Stimulated activated CD4-positive, alpha-beta T cell treated with anti-CD3 and anti-CD28 coated beads, Interleukin-2, amount 100 ng/mL, for 4 hours (primary cell): ENCODE data around the gene AOAH.
"Not testable (repeated sequence)": the region's sequence is repeated elsewhere in the genome, so short reads cannot be mapped to it uniquely, and the experiment has no call there.

ENCODE experiments used
- DNase-seq: peaks from one replicate; pipeline ENCODE4 v3.0.0-alpha.2; 2020; ENCODE audit warnings: low read depth

AOAH gene

GRCh38 chr7:36657036-36657660, 67.1 kb downstream of the AOAH start:
- DNase-seq: no peak

DNA sequence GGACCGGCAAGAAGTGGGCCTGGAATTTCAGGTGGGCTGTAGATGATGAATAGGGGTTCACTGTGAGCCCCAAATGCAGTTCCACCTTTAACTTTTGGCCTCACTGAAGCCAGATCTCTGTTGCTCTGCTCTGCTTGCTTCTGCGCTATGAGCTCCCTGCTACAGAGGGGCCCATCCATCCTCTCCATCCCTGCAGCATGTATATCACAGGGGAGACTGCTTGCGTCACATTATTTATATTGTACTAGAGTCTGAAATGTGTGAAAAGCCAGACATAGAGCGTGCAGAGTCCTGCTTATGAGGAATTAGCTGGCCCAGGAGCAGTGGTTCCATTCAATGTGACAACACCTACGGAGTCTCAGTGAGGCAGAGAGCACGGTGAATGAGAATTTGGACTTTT, 69.9 kb downstream of the AOAH start:
- no peak for DNase-seq

DNA sequence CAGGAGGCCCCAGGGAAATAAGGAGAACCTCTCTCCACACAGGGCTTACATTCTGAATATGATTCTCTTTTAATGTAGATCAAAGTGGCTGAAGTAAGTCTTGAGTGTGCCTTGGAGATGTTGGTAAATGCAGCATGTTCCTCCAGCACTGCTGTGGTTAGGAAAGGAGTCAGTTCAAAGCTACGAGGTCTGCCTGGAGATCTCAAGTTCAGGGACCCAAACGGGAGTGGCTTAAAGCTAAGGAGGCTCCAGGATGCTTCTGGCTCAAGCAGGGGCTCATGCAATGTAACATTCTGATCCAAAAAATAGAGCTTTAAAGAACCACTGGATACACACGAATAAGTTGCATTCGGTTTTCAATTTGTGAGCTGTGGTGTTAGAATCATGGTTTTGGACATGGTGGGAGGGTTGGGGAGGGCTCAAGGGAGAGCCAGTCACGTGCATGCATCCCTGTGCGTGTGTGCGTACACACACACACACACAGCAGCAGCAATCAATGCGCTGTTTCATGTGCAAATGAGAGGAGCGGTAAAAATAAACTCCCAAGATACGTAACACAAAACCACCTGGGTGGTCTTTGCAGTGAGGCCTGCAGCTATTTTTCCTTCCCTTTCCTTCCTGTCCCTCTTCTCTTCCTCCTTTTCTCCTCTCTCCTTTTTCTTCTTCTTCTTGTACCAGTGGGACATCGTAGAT, 70.5 kb downstream of the AOAH start:
- DNase-seq: no peak

DNA sequence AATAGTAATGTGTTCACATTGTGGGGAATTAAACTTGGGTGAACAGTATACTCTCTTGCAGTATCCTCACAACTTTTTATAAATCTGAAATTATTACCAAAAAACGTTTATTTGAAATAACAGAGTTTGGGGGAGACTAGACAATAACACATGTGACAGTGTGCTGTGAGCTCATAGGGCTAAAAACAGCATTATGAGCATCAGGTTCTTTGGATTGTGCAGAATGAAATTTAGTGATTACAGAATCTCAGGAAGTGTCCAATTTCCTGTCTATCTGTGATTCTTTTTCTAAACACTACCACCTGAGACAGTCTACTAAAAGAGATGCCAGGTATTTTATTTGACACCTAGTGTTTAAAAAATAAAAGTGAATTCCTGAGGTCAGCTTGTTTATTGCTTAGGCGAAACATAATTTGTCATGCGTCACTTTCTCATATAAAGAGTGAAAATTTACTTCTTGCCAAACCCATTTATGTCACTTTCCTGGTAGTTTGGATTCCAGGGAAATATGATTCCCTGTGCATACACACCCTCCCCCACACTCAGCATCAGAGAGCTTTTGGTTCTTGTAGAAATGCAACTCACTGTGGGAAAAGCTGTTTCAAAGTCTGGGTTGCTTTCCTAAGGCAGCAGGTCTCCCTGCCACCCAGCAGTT, 71.2 kb downstream of the AOAH start:
- DNase-seq: no peak

DNA sequence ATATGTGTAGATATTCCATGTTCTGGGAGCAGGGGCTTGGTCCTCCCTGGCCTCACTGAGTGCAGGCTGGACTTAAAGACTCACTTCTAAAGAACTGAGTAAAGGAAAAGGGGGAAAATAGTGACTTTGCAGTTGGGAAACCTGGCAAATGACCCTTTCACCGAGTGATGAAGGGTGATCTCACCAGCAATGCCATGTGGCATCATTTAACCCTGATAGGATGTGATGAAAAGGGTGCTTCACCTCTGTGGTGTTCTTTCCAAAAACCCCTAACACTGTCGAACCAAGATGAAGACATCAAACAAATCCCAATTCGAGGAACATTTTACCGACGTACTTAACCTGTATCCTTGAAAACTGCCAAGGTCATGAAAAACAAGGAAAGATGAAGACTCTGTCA, 71.9 kb downstream of the AOAH start:
- no peak for DNase-seq

- DNase-seq: no peak
Measured at GRCh38 chr7:36651404-36651803, 72.9 kb downstream of the AOAH start.

DNA sequence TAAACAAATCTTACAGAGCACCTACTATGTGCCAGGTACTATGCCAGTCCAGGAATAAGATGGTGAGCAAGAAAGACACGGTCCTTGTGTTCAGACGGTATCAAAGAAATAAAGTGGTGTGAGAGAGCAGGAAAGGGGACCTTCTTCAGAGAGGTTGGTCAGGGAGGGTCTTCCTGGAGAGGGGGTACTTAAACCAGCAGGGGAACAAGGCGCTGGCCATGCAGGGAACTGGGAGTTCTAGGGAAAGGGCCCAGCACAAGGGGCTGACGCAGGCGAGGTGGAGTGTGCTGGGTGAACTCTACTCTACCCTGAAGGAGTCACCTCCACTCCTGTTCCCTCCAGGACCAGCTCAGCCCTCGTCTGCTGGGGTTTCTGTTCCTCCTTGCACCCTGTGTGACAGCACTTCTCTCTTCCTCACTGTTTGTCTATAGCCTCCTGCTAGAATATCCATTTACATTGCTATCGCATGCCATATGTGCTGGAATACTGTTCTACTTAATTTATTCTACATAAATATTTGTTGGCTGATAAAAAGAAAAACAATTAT, 73.5 kb downstream of the AOAH start:
- no peak for DNase-seq

- no peak for DNase-seq
Measured at GRCh38 chr7:36650320-36650719, 74.0 kb downstream of the AOAH start.

DNA sequence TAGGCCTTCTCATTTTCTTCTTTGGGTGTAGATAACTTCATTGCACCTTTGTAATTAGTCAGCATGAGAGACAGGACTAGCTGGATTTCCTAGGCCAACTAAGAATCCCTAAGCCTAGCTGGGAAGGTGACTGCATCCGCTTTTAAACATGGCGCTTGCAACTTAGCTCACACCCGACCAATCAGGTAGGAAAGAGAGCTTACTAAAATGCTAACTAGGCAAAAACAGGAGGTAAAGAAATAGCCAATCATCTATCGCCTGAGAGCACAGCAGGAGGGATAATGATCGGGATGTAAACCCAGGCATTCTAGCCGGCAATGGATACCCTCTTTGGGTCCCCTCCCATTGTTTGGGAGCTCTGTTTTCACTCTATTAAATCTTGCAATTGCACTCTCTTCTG, 75.0 kb downstream of the AOAH start:
- DNase-seq: not testable (repeated sequence)

DNA sequence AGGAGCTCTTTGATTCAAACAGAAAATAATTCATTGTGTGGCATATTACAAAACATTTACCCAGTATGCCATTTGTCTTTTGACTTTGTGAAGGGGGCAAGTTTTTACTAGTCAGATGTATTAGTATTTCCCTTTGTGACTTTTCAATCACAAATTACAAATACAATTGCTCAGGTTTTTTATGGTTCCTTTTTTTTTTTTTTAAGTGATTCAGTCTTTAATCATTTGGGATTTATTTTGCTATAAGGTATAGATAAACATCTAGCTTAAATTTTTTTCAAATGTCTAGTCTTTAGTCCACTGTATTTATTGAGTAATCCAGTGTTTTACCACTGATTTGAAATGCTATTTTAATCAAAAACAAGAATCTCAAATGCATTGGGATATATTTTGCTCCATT, 75.9 kb downstream of the AOAH start:
- DNase-seq: no peak

DNA sequence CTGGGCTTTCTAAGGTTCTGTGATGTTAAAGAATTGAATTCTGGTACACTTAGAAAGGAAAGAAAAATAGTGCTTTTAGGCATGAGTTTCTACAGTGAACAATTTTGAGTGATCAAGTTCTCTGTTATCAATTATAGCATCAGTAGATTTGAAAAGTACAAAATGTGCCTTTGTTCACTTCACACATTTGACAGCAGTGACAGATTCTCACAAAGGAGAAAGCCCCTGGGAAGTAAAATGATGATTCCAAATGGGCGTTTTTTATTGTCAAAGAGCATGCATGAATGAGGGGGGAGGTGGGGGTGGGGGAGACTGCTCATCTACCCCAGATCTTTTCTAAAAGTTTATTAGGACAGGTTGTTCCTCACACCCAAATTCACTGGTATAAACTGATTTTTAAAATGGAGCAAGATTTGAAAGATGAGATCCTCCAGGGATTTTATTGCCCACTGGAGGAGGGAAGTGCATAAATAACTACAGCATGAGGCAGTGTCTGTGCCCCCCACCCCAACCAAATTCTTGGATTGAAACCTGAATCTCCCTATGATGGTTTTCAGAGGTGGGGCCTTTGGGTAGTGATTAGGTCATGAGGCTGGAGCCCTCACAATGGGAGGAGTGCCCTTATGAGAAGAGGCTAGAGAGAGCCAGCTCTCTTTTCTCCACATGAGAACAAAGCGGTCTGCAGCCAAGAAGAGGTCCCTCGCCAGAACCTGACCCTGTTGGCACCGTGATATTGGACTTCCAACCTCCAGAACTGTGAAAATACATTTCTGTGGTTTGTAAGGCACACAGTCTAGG, 79.5 kb downstream of the AOAH start:
- DNase-seq: no peak

GRCh38 chr7:36642414-36642813, 81.9 kb downstream of the AOAH start:
- DNase-seq: no peak

GRCh38 chr7:36642010-36642409, 82.3 kb downstream of the AOAH start:
- no peak for DNase-seq

DNA sequence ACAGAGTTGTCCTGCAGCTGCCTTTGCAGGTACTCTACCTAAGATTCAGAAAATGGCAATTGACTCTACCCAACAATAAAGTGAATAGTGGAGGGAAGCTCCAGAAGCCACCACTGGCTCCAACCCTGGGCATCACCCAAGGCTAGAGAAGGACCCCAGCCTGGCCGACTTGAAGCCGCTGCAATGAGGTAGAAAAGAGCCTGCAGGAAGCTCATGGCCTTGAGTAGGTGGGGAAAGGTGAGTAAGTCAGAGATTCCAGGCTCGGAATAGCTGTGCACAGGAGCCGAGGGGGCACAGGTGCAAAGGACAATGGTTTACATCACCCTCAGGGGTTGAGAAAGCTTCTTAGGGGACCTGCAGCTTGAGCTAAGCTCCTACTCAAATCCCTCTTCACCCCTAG, 83.6 kb downstream of the AOAH start:
- no peak for DNase-seq

DNA sequence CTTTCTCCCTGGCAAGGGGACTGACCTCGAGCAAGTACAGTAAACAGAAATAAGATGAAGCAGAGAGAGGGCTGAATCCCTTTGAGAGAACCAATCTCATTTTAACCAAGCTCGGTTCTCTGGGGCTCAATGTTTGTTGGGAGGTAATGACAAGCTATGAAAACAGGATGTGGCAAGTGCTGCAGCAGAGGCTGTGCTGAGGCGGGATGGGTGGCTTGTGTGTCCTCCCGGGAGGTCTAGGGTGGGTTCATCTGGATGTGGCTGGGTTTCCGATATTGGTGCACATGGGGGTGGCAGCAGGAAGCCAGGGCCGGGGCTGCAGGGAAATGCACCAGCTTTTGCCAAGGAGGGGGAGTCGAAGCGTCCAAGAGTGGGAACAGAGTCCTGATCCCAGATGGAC, 84.5 kb downstream of the AOAH start:
- DNase-seq: no peak

DNA sequence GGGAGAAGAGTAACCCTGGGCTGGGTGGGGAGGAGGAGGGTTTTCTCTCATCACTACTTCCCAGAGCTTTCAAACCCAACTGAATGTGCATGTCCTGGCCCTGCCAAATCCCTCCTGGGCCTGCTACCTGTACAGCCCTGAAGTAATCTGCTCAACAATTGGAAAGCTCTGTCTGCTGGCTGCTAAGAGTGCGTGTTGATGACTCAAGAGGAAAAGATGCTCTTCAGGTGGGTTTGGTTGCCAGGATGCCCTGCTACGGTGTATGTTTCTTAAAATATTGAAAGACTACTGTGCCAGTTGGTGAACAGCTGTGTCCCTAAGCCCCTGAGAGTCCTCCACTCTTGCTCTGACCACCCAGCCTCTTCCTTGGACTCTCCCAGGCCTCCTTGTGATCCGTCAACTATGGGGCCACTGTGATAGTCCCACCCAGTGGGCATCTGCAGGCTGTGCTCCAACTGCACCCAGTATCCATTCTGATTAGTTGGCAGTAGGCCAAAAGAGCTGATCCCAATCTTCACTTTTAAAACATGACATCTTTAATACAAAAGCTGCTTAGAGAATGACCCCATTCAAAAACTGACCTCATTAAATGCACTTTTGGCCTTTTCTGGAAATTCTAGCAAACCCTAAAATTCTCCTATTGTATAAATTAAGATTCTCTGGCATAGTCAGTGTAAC, 85.6 kb downstream of the AOAH start:
- no peak for DNase-seq

DNA sequence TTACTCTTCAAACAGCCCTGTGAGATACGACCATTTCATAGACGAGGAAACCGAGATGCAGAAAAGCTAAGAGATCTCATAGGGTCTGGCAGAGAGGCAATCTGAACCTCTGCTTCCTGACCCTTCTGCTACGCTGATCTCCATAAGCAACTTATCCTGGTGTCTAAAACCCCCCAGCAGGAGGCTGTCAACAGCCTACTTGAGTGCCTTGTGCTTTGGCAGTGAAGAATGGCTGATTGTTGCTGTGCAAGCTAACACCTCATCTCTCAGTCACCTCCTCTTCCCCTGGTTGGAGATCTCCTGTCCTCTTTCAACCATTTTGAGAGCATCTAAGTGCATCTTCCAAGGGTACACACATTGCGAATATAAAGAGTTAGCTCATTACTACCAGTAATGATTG, 86.2 kb downstream of the AOAH start:
- DNase-seq: no peak

- no peak for DNase-seq
Measured at GRCh38 chr7:36637417-36637816, 86.9 kb downstream of the AOAH start.

DNA sequence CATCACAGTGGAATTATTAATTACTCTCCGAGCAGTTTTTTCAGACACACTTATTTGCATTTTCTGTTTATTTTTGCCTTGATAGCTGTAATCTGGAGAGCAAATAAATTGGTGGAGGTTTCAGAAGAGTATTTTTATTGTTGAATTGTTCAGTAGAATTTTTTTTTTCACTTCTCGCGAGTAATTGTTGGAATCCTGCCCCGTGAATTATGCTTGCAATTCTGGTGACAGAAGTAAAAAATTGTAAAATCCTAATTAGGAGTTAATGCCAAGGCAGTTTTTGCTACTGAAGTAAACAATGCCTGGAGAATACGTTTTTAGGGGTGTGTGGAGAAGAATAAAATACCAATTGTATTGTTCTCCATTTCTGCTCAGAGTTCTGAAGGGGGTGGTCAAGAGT, 88.2 kb downstream of the AOAH start:
- no peak for DNase-seq

DNA sequence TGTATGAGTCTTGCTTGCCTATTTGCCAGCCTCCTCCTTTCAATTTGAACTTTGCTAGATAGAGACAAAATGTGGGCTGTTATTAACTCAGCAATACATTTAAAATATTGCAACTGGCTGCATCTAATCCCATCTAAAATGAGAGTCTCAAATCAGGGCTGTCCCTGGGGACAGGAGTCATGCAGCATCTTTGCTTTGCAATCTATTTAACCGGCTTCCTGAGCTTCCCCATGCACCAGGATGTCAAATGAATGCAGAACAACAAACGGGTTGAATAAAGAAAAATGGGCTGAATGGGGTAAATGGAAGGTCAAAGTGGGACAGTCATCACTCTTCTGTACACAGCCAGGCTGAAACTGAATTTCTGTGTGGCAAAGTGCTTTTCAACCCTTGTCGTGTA, 89.2 kb downstream of the AOAH start:
- no peak for DNase-seq

DNA sequence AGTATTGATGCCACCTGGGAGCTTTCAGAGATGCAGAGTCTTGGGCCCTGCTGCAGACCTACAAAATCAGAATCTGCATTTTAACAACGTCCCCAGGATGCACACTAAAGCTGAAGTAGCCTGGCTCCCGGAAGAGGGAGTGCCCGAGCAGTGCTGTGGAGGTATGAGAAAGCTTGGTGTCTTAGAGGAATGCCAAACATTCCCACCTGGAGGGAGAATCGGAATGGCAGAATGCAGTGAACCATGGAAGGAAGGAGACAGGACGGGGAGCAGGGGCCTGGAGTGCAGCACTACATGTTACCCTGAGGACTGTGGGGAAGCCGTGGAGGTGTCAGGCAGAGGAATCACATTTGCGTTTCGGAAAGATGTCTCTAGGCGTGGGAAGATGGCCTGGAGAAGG, 90.9 kb downstream of the AOAH start:
- DNase-seq: no peak

DNA sequence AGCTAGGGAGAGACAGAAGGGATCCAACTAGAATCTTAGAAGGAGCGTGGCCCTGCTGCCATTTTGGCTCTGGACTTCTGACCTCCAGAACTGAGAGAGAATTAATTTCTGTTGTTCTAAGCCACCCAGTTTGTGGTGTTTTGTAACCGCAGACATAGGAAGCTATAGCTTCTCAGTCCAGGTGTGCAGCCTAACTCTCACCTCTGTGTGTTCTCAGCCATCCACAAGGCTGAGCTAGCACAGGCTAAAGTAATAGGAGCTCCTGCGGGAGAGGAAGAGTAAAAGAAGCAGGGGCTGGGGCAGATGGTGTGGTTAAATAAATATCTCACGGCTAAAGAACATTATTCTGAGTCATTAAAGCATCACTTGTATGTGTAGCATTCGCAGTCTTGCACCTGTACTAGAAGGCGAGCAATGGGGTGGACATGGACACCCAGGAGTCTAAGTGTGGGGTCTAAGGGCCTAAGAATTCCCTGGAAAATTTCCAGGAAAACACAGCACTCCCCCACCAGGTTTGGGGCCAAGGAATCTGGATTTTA, 94.1 kb downstream of the AOAH start:
- no peak for DNase-seq
